HG03196 (cell line): ENCODE data around the gene CFD.
"Not testable (repeated sequence)": the region's sequence is repeated elsewhere in the genome, so short reads cannot be mapped to it uniquely, and the experiment has no call there.

Experiments used
- ATAC-seq: cut with Tn5 transposase; IDR thresholded peaks from one replicate; pipeline ENCODE4 v1.9.1; 2021; ENCODE audit not compliant: unreplicated experiment

The CFD gene

GRCh38 chr19:870963-871401 is 11.5 kb downstream of the CFD start:
- ATAC-seq = no peak

GRCh38 chr19:871446-872265 is 12.2 kb downstream of the CFD start:
- ATAC-seq = no peak

- no peak for ATAC-seq
These were observed 12.9 kb downstream of the CFD start for GRCh38 chr19:872266-872951.

GRCh38 chr19:873084-873483 is 13.6 kb downstream of the CFD start:
- ATAC-seq = no peak

- no peak for ATAC-seq
These were observed 14.1 kb downstream of the CFD start for GRCh38 chr19:873561-874041.

GRCh38 chr19:875265-875879 is 15.9 kb downstream of the CFD start:
- ATAC-seq = no peak

GRCh38 chr19:876089-876488 is 16.6 kb downstream of the CFD start:
- ATAC-seq = no peak

- no peak for ATAC-seq
These were observed 17.4 kb downstream of the CFD start for GRCh38 chr19:876780-877314.

- not testable (repeated sequence) for ATAC-seq
These were observed 18.7 kb downstream of the CFD start for GRCh38 chr19:877992-878660.

GRCh38 chr19:878751-879561 is 19.5 kb downstream of the CFD start:
- ATAC-seq = not testable (repeated sequence)

GRCh38 chr19:879711-880438 is 20.4 kb downstream of the CFD start:
- no peak for ATAC-seq

- no peak for ATAC-seq
These were observed 22.1 kb downstream of the CFD start for GRCh38 chr19:881385-882071.

- ATAC-seq = no peak
These were observed 23.5 kb downstream of the CFD start for GRCh38 chr19:882871-883497.

GRCh38 chr19:883661-884211 is 24.3 kb downstream of the CFD start:
- no peak for ATAC-seq

GRCh38 chr19:884420-885211 is 25.2 kb downstream of the CFD start:
- no peak for ATAC-seq

GRCh38 chr19:885536-886224 is 26.2 kb downstream of the CFD start:
- no peak for ATAC-seq

- ATAC-seq = no peak
These were observed 27.6 kb downstream of the CFD start for GRCh38 chr19:887072-887471.
